ENCODE data around the gene HMX1.

The HMX1 gene

GRCh38 chr4:8893227-8893623 lies 21.6 kb upstream of the HMX1 start:
- no peak for DNase-seq

GRCh38 chr4:8892556-8893226 lies 21.1 kb upstream of the HMX1 start:
- no peak for DNase-seq

DNA sequence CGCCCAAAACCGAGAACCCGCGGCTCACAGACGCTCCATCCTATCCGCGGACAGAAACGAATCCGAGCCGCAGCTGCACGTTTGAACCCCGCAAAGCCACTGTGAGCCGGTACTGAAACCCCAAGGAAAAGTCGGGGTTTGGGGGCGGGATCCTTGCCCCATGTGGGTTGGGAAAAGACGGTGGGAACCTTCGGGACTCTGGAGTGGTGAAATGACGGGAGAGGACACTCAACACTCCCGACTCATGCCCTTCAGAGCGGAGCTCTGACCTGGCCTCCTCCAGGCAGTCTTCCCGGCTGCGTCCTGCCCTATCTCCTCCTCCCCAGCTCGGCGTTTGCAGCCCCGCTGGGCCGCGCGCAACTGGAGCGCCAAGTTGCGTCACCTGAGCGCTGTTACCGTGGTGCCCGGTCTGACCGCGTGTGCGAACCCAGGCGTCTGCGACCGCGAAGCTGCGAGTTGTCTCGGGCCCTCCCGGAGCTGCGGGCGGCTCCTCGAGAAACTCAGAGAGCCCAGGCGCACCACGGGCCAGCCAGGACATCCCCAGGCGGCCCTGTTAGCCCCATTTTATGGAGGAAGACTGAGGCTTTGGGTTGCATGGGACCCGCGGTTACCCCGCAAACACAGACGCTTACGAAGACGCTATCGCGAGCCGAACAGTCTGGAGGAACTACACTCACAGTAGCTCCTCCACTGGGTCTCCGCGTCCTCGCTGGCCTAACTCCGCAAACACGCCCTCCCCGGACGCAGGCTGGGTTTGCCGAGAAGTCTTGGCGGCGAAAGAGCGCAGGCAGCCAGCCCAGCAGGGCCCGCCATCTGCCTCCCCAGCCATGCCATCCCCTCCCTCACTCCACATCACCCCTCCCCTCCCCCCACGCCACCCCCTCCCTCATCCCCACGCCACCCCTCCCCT lies 20.3 kb upstream of the HMX1 start:
- no peak for DNase-seq

DNA sequence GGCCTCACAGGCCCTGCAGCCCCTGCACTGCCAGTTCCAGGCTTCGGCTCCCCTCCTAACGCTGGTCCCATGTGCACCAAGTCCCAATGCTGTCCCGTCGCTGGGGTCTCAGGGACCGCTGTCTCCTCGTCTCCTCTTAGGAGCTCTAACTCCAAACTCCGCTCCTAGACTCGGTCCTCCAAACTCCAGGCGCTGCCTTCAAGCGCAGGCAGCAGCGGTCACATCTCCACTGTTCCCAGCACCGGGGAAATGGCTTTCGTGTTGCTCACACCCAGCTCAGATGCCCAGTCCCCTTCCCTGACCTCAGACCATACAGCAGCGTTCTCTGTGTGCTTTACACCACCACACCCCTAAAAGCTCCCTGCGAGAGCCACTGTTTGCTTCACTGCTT lies 19.6 kb upstream of the HMX1 start:
- no peak for DNase-seq

- DNase-seq, result no peak
These were observed 17.2 kb upstream of the HMX1 start for GRCh38 chr4:8888856-8889255.

DNA sequence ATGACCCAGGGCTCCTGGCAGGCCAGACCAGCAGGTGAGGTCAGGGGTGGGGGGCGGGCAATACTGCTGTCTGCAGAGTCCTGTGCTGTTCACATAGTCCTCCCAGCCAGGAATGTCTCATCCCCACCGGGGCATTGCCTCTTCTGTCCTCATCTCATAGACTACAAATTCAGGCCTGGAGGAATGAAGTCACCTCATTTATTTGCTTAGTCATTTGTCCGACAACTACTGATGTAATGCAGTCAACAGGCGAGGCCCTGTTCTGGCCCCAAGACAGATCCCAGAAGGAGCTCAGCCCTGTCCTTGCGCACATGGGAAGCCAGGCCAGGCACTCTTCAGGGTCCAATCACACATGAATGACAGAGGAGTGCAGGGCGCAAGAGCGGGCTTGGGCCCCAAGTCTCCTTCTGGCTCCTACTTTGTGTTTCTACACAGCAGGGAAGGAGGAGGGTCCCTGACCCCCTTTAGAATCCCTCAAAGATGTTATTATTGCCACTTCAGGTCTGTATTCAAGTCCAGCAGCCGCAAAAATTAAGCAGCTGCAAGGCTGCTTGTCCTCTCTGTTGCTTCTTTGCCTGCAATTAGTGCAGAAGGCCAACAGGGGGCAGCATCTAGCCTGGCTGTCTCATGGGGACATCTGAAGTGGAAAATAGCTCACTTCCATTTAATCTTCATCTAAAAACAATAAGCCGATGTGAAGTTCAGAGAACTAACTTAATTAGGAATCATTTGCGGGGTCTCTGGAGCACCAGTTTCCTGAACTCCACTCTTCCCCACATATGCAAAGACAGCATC lies 15.2 kb upstream of the HMX1 start:
- DNase-seq, result no peak

DNA sequence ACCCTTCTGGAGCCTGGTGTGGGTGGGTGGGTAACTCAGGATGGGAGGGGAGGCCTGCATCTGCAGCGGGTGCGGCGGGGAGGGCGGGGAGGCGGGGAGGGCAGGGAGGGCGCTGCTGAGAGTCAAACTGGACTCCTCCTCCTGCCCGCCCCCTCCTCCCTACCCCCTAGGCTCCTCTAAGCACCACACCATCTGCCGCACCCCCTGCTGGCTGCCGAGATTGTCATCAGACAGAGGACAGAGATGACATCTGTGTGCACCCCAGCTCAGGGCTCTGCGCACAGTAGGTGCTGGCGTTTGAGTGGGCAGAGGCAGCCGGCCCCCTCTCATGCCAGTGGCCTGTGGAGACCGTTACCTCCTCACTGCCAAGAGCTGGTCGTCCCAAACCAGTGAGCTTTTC lies 10.6 kb upstream of the HMX1 start:
- DNase-seq, result no peak

DNA sequence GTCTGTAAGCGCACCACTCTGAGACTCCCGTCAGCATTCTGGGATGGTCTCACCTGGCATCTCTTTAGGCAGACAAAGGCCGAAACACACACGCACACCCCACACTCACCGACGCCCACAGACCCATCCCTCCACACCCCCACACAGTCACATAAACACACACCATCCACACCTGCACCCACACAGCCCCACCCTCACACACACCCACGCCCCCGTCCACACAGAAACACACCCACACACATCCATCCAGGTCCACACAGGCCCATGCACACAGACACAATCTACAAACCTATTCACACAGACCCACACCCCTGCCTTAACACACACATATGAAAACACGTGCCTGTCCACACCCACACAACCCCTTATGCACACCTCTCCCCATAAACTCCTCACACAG lies 9.2 kb upstream of the HMX1 start:
- no peak for DNase-seq

GRCh38 chr4:8879574-8879973 lies 7.9 kb upstream of the HMX1 start:
- no peak for DNase-seq

GRCh38 chr4:8878421-8878820 lies 6.8 kb upstream of the HMX1 start:
- no peak for DNase-seq

GRCh38 chr4:8877780-8878040 lies 6.1 kb upstream of the HMX1 start:
- no peak for DNase-seq

- DNase-seq, result no peak
These were observed 5.5 kb upstream of the HMX1 start for GRCh38 chr4:8876982-8877779.

GRCh38 chr4:8874896-8875680 lies 3.4 kb upstream of the HMX1 start:
- DNase-seq, result no peak

DNA sequence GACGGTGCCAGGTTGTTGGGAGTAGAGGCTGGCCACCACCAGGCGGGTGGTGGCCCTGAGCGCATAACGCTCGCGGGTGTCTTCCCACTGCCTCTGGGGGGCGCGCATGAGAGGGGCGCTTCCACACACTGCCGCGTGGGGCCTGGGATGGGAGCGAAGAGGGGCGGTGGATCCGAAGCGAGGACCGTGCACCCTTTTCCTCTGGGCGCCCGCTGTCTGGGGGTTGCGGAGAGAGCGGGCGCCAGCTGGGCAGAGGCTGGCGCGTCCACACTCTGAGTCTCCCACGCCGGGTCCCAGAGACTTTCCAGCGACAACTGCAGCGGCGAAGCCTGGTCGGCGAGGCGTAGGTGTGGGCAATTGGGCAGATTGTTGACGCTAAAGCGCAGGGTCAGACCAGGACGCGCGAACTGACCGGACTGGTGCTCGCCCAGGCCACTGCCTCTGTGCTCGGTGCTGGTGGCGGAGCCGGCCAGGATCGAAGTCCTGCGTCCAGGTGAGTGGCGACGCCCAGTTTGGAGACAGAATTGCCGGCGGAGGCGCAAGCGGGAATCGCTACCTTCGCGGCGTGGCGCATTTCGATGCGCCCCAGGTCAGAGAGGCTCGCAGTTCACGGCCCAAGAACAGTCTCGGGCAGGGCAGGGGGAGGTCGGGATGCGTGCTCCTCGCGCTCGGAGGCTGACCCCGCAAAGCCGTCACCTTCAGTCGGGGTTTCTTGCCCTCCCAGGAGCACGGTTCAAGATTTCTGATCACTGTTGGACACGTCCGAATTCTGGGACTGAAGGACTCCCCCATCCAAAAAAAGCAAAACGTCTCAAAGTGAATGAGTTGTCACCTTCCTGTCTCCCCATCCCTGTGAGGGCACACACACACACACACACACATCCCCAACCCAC lies 2.6 kb upstream of the HMX1 start:
- DNase-seq, result no peak

DNA sequence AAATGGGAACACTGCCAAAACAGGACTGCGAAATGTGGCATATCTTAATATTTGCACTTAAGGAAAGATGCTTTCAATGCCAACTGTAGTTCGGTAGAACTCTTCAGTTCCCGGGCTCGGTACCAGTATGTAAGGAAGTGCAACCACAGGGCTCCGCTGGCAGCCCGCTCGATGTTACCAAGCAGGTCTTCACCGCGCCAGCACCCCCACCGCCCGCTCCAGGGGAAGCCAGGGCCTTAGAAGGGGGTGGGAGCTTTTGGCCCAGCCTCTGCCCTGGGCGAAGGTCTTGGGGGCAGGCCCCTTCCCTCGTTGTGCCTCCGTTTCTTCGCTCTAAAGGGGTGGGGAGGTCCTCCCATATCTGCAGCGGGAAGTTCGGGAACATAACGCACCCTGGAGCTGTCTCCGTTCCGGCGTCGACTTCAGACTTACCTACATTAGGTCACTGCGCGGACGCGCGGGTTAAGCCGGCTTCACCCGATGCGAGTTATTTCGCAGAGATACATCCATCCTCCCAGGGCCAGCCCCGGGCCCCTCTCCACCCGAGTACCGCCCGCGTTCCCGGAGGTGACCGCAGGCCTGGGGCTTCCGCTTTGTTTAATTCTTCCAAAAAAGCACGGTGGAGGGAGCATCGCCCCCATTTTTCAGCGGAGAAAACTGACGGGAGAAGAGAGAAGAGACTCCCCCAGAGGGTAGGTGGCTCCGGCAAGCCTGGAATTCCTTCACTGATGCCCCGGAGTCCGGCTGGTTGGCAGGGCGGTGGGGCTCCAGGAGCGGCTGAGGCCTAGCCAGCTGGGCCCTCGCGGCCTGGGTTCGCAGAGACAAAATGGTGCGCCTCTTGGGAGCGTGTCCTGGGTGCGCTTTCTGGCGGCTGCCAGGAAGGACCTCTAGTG lies 1.0 kb upstream of the HMX1 start:
- DNase-seq, result no peak

GRCh38 chr4:8870647-8871416 lies 807 bp downstream of the HMX1 start:
- no peak for DNase-seq

DNA sequence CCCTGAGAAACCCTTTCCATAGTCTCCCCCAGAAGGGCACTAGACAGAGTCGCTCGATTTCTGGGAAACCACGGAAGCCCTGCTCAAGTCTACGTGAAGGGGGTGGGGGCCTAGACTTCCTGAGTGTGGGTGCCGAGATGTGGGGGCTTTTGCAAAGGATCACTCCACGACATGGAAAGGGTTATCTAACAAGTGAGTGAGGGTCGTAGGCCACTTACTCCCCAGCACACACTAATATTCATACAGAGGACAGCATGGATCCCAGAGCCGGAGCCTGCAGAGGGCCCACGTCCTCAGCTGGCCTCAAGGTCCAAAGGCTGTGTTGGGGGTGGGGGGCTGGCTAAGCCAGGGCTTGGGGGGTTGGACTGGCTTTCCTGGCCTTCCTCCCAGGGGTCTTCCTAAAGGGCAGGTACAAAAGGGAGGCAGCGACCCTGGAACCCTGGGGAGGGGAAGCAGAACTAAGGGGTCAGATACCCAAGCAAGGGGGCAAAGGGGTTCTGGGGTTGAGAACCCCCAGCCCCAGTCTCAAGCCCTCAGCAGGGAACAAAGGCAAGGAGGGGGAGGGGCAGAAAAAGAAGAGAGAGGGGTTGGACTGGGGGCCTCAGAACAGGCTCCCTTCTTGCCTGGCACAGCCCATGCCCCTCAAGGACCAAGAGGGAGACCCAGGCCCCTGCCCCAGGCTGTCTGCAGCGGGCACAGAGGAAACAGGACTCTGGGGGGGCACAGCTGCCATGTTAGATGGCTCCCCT lies 1.6 kb downstream of the HMX1 start:
- no peak for DNase-seq

Data from nucleus accumbens (tissue), 56 donors.